Natural killer cell (primary cell): Measurements from ENCODE around the gene ULK4. TPM values are rescaled to one million over a fixed set of nuclear protein-coding genes. Genes with fewer than 3 reads are reported as not detected.
"Not testable (repeated sequence)": the region's sequence is repeated elsewhere in the genome, so short reads cannot be mapped to it uniquely, and the experiment has no call there.

Source experiments
- ATAC-seq, 3 donors: fragments of 150-1000 bp in 2 of 3; fragments of 200-7000 bp in 1 of 3; cut with Tn5 transposase; 1 replicate in 1 of 3; 2 replicates in 2 of 3; pipeline ENCODE4 v1.10.0; 2021; ENCODE audit warnings: mild to moderate bottlenecking in 2 of 3, moderate library complexity in 2 of 3
- DNase-seq, 2 donors: peaks; one replicate each; pipeline versions ENCODE4 v3.0.0 to v3.0.0-alpha.2; 2013 to 2021; ENCODE audit warnings: mixed read lengths in 1 of 2
- H3K27ac ChIP-seq: one replicate; pipeline ENCODE4 v1.5.1; 2013; ENCODE audit warnings: mild to moderate bottlenecking, low read length
- H3K27me3 ChIP-seq: one replicate; pipeline ENCODE4 v1.6.1; 2013; ENCODE audit warnings: low read length; ENCODE audit not compliant: control insufficient read depth, insufficient read depth
- H3K36me3 ChIP-seq: one replicate; pipeline ENCODE4 v1.6.1; 2013; ENCODE audit warnings: low read length; ENCODE audit not compliant: control insufficient read depth, insufficient read depth
- H3K4me1 ChIP-seq: one replicate; pipeline ENCODE4 v1.6.1; 2013; ENCODE audit warnings: low read length; ENCODE audit not compliant: control insufficient read depth, insufficient read depth
- H3K4me3 ChIP-seq: one replicate; pipeline ENCODE4 v1.5.1; 2013; ENCODE audit warnings: low read length
- H3K9me3 ChIP-seq: one replicate; pipeline ENCODE4 v1.6.1; 2013; ENCODE audit warnings: low read length; ENCODE audit not compliant: control insufficient read depth, insufficient read depth
- H3K27ac Mint-ChIP-seq, 2 donors: one replicate each; pipeline ENCODE4 v1.8.0; 2022; ENCODE audit warnings: mild to moderate bottlenecking in 2 of 2, mixed read lengths in 2 of 2, moderate library complexity in 1 of 2
- H3K27me3 Mint-ChIP-seq, 2 donors: one replicate each; pipeline ENCODE4 v1.8.0; 2022; ENCODE audit warnings: low read depth in 2 of 2, mixed read lengths in 2 of 2
- H3K36me3 Mint-ChIP-seq: one replicate; pipeline ENCODE4 v1.8.0; 2022; ENCODE audit warnings: mixed read lengths
- H3K4me1 Mint-ChIP-seq, 2 donors: one replicate each; pipeline ENCODE4 v1.8.0; 2022; ENCODE audit warnings: mixed read lengths in 2 of 2
- H3K4me3 Mint-ChIP-seq: one replicate; pipeline ENCODE4 v1.8.0; 2022; ENCODE audit warnings: mild to moderate bottlenecking, moderate library complexity, mixed read lengths
- H3K9me3 Mint-ChIP-seq, 2 donors: one replicate each; pipeline ENCODE4 v1.8.0; 2022; ENCODE audit warnings: mixed read lengths in 2 of 2
- CTCF ChIP-seq: fragments of 200-600 bp; IDR thresholded peaks from one replicate; pipeline ENCODE4 v1.8.0; 2022; ENCODE audit warnings: antibody characterized with exemption
- whole genome bisulfite sequencing: methylation state at CpG from one replicate; pipeline ENCODE4 v1.1.7; 2013; ENCODE audit warnings: missing lambda C conversion rate; ENCODE audit not compliant: insufficient coverage; 5-methylcytosine and 5-hydroxymethylcytosine counted together
- intact Hi-C: fragments of 100-400 bp; cut with micrococcal nuclease; formaldehyde crosslinking; loops from one replicate; pipeline ENCODE4 v1.14.2; 2022
- total RNA-seq, 4 donors: library from RNA; stranded (reverse); fragments of 120-200 nt in 1 of 4; gene quantifications; one replicate each; pipeline versions ENCODE4 v1.2.3 to v1.2.4, GENCODE V29; 2013 to 2022

The ULK4 gene
- total RNA-seq, 3 donors from 2014 or later (not counting 1 experiment from before 2014, with no cell fraction given), result 19.2 to 25.7 (median 21.2) TPM

DNA sequence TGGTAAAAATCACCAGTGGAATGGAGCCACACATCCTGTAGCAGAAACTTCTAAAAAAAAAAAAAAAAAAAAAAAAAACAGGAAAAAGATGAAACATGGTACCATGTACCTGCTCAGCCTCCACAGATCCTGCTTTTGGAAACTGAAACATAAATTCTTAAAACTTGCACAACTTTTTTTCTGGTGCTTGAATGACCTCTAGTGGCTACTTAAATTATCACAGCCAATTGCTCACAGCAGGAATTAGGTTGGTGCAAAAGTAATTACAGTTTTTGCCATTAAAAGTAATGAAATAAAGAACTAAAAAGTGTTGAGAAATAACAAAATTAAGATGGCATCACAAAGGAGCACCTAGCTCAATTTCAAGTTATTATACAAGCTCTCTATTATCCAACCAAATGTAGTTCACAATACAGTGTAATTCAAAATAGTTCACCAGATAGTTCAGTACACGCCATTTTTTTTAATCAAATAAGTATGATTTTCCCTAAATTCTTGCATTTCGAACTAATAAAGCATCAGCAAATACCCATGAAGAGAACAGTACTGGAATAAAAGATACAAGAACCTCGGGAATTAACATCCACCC, 80.6 kb downstream of the ULK4 start:
- H3K4me3 Mint-ChIP-seq, result no peak overlapping the region
- 77% methylated on average over 3 of the region's 3 CpGs for WGBS
- Histone ChIP-seq H3K27me3 (no peaks in the 10 kb centered on the region), H3K9me3 (no peaks in the 10 kb centered on the region), H3K36me3 (no peaks in the 10 kb centered on the region), H3K4me3 (no peak overlapping the region), H3K4me1 (no peaks in the 10 kb centered on the region), H3K27ac (no peak overlapping the region)
- ATAC-seq, result no peak
- TF ChIP-seq CTCF, result peak; percentile 79
- no peaks in the 10 kb centered on the region for H3K9me3 Mint-ChIP-seq
- no peaks in the 10 kb centered on the region for H3K27me3 Mint-ChIP-seq
- no peaks in the 10 kb centered on the region for H3K4me1 Mint-ChIP-seq
- intact Hi-C loops, result loop anchor here (1.0 to 10.0 kb wide), 3 partner anchors 1301 to 1687 kb away; no protein-coding TSS in a partner anchor
- no peak overlapping the region for H3K27ac Mint-ChIP-seq
- no peaks in the 10 kb centered on the region for H3K36me3 Mint-ChIP-seq
- peak in 1 of 2 donors; percentile 66 for DNase-seq

- no peaks in the 10 kb centered on the region for H3K4me1 Mint-ChIP-seq
- 86% methylated on average over 2 of the region's 2 CpGs for WGBS
- no peaks in the 10 kb centered on the region for H3K36me3 Mint-ChIP-seq
- no peaks in the 10 kb centered on the region for H3K9me3 Mint-ChIP-seq
- no peak for TF ChIP-seq CTCF
- Histone ChIP-seq H3K4me3 (no peak overlapping the region), H3K9me3 (no peaks in the 10 kb centered on the region), H3K4me1 (no peaks in the 10 kb centered on the region), H3K27ac (no peak overlapping the region), H3K36me3 (no peaks in the 10 kb centered on the region), H3K27me3 (no peaks in the 10 kb centered on the region)
- H3K27me3 Mint-ChIP-seq, result no peaks in the 10 kb centered on the region
- no peak overlapping the region for H3K27ac Mint-ChIP-seq
- DNase-seq (no peak), ATAC-seq (no peak)
- H3K4me3 Mint-ChIP-seq, result no peak overlapping the region
- intact Hi-C loops, result loop anchor here (10.0 kb wide), 1 partner anchor 1686 kb away; no protein-coding TSS in a partner anchor
Measured at GRCh38 chr3:41880387-41880786, 81.5 kb downstream of the ULK4 start.

DNA sequence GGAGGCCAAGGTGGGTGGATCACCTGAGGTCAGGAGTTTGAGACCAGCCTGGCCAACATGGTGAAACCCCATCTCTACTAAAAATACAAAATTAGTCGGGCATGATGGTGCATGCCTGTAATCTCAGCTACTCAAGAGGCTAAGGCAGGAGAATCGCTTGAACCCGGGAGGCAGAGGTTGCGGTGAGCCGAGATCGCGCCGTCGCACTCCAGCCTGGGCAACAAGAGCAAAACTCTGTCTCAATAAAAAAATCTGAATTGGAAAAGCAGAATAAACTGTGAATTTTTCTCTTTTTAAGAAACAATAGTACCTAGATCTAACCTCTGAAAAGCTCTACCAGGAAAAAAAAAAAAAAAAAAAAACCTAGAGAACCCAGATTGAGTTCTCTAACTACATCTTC, 84.2 kb downstream of the ULK4 start:
- H3K4me3 ChIP-seq, ATAC-seq, H3K4me1 Mint-ChIP-seq, H3K9me3 Mint-ChIP-seq, H3K27ac ChIP-seq, H3K27ac Mint-ChIP-seq, H3K4me3 Mint-ChIP-seq, H3K9me3 ChIP-seq, H3K4me1 ChIP-seq, H3K27me3 Mint-ChIP-seq, H3K36me3 Mint-ChIP-seq, H3K27me3 ChIP-seq, DNase-seq, intact Hi-C loops, H3K36me3 ChIP-seq: not testable (repeated sequence)
- 98% methylated on average over 8 of the region's 9 CpGs for WGBS

DNA sequence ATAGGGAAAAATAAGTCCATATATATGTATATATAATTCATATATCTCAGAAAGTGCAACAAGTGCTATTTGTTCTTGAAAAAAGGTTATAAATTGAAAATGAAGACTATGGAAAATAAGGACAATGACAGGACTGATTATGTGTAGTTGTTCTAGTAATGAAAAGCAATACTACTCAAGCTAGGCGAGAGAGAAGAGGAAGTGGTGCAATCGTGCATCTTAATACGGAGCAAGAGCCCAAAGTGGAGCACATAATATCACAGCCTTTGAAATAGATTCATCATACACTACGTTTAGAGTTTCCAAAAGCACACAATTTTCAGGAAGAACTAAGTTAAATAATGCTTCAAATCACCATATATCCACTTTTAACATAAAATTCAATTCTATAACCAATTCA, 87.9 kb downstream of the ULK4 start:
- no peak overlapping the region for H3K27ac Mint-ChIP-seq
- Histone ChIP-seq H3K27me3 (no peaks in the 10 kb centered on the region), H3K27ac (no peak overlapping the region), H3K36me3 (no peaks in the 10 kb centered on the region), H3K4me3 (no peak overlapping the region), H3K9me3 (no peaks in the 10 kb centered on the region), H3K4me1 (no peaks in the 10 kb centered on the region)
- H3K36me3 Mint-ChIP-seq, result no peaks in the 10 kb centered on the region
- TF ChIP-seq CTCF, result no peak
- DNase-seq, result no peak
- H3K4me1 Mint-ChIP-seq, result no peaks in the 10 kb centered on the region
- H3K27me3 Mint-ChIP-seq, result no peaks in the 10 kb centered on the region
- ATAC-seq, result no peak
- intact Hi-C loops, result no loop called here
- H3K9me3 Mint-ChIP-seq, result no peaks in the 10 kb centered on the region
- no peak overlapping the region for H3K4me3 Mint-ChIP-seq
- 90% methylated on average over 4 of the region's 4 CpGs for WGBS
